HG02571 (cell line): ENCODE data around the gene PAPPA2.

Experiments used
- ATAC-seq: cut with Tn5 transposase; IDR thresholded peaks from one replicate; pipeline ENCODE4 v1.9.1; 2021; ENCODE audit warnings: mild to moderate bottlenecking, moderate library complexity; ENCODE audit not compliant: unreplicated experiment

The PAPPA2 gene

DNA sequence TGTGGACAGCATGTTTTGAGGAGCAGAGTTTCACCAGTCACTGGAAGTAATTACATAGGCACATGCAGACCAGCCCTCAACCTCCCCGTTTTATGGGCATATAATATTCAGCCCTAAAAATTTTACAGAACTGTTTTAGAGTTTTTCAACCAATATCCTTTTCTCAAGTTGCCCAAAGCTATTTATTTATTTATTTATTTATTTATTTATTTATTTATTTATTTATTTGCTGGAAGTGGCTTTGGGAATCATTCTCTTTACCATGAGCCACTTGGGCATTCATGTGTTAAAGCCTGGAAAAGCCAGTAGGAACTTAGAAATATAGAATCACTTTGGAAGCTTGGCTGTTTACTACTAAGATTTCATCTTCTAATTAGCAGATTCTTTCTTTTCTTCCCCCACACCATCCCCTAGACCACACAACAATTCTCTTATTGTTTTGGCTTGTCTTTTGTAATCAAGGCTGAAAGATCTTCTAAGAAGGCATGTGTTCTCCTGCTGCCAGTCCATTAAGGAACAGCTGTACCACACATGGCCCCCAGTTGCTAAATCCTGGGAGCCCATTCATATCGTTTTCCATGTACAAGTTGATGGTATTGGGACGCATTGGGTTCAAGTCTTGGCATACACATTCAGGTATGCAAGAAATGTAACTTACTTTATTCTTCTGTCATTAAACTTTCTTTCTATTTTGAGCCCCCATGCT, 220.0 kb downstream of the PAPPA2 start:
- ATAC-seq = no peak

DNA sequence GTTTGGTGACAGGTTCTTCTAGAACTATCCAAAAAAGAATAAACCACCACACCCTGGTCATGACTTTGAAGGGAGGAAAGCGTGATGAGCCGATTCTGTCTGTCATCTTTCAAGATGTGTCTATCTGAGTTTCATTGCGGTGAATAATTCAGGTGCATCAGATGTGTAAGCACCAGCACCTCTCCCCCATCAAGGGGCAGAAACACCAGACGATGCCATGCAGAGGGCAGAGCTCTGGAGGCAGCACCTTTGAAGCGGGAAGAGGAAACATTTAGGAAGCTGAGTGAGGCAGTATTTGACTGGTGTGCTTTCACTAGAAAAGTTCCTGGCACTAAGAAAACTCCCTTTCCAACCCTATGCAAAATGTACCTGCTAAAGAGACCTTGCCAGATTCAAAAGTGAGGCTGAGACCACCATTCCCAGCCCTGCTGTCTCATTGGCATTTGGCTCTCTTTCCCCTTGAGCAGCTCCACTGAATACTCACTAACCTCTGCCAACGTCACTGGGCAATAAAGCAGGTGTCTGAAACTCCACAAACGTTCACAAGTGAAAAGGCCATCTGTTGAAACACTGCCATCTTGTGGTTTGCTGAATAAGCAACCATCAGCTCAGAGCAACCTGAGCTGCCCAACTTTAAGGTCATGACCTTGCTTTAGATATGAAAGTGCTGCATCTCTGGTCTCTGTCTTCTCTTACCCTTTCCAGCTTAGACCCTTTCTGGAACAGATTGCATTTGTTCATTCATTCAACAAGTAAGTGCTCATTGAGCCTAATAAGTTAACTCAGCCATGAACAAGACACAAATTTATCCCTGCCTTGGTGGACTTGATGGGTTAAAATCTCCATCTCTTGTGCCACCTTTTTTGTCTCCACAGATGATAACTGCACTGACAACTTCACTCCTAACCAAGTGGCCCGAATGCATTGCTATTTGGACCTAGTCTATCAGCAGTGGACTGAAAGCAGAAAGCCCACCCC, 228.6 kb downstream of the PAPPA2 start:
- ATAC-seq = peak; percentile 94

DNA sequence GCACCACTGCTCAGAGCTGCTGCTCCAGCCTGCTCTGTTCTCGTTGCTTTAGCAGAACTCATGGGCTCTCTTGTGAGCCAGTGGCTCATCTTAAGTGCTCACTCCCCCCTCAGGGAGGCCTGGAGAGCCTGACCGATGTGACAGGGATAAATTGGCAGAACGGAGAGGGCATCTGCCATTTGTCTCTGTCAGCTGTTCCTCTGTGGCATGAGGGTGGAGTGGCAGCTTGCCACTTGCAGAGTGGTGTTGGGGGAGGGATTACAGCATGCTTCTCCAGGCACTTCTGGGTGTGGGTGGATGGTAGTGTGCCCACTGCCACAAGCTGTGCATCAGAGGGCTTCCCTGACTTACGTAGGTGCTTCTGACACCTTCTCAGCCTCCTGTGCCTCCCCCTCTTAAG, 229.5 kb downstream of the PAPPA2 start:
- no peak for ATAC-seq

DNA sequence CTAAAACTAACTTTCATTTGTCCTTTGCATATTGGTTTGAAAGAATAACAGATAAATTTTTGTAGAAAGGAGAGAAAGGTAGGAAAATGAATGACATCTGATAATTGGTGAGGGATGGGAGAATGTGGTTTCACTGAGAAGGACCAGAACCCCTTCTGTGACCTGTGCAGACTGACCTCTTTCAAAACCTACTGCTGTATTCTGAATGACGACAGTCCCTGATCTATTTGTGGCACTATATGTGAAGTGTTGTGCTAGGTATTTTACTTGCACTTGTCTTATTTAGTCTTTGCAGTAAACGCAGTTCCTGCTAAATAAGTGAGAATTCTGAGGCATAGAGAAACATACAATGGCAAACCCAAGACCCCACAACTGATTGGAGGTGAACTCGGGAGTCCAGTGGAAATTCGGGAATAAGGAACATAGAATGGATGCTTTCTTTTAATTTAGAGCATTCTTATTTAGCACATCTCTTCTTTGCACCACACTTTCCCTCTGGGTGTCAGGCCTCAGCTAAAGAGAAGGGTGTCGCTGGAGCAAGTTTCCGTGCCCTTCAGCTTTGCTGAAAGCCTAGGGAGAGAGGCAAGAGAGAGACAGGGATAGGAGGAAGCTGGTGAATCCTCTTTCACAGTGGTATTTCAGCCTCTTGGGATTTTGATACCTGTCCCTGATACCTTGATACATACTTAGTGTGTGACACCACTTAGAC, 230.2 kb downstream of the PAPPA2 start:
- no peak for ATAC-seq

DNA sequence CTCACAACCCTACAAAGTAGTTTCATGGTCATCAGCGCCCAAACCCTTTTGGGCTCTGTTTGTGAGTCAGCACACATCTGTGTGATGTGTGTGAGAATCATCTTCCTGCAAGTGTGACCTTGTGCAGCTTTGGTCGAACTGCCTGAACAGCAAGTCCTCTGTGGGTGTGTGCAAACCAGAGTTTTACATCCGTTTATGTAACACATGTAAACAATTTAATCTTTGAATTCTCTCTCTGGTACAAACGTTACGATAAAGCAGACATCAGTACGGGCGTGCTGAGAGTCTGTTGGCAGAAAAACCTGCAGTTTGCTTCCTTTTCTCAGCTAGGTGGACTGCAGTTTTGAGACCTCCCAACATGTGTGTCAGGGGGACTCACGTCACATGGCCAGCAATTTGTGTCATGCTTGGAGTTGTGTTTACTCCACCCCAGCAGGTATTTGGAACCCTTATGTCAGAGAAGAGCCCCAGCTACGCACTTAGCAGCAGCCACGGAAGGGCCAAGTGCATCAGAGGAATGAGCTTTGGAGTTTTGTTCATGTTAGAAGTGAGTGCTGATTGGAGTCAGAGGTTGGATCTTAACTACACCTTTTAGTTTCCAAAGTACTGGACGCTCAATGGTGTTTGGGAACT, 230.8 kb downstream of the PAPPA2 start:
- ATAC-seq = no peak

DNA sequence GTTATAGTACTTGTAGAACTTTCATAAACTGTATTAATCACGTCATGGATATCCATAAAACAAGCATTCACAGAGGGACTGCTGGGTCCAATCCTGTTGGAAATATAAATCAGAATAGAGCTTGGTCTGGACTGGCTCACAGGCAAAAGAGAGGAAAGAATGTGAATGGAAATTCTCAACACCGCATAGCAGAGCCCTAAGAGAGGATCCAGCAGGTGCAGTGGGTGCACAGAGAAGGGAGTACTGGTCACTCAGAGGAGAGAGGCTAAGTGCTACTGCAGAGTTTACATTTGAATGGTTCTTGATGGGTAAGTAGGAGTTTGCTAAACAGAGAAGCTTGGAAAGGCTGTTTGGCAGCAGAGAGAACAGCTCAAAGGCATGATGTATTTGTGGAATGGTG, 231.7 kb downstream of the PAPPA2 start:
- ATAC-seq = no peak

DNA sequence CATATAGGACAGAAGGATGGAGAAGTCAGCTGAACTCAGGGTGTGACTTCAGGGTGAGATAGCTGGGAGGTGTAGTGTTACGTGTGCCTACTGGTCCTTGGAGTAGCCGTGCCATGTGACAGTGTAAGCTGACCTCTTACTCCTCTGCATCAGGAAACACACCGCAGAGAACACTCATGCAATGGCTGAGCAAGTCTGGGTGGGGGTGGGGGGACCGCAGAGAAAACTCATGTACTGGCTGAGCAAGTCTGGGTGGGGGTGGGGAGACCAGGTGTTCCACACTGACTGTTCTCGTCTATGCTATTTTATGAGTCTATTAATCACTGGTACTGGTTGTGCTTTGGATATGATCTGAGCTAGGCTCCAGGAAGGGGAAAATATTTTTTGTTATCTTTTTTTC, 233.1 kb downstream of the PAPPA2 start:
- ATAC-seq = no peak

DNA sequence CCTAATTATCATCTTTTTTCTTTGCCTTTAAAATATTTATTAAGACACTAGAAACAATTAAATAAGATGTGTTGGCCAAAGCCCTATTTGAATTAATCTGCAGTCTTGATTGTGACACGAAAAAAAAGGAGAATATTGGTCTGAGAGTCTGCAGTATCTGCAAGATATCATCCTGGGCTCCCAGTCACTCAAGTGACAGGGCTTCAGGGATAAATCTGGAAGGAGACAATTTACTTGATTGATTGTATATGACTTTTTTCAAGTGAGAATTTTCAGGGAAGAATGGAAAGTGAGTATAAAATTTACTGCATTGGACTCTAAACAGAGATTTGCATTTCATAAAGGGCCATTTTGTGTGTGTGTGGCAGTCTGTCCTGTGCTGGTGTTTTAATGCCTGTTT, 233.7 kb downstream of the PAPPA2 start:
- ATAC-seq = no peak

DNA sequence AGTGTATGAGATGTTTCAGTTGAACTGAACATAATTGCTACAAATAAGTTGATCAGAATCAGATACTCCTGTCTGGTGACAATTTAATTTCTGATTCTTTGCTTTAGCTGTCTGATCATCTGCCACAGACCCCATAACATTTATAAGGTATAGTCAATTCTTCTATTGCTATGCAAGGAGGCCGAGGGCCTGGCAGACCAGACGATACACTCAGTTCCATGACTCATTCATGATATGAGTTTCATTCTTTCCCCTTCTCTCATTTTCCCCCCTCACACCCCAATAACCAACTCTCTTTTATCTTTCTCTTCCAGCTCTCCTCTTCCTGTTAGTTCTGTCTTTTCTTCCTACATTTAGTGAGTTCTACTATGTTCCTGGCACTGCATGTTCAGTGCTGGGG, 236.8 kb downstream of the PAPPA2 start:
- ATAC-seq = no peak

DNA sequence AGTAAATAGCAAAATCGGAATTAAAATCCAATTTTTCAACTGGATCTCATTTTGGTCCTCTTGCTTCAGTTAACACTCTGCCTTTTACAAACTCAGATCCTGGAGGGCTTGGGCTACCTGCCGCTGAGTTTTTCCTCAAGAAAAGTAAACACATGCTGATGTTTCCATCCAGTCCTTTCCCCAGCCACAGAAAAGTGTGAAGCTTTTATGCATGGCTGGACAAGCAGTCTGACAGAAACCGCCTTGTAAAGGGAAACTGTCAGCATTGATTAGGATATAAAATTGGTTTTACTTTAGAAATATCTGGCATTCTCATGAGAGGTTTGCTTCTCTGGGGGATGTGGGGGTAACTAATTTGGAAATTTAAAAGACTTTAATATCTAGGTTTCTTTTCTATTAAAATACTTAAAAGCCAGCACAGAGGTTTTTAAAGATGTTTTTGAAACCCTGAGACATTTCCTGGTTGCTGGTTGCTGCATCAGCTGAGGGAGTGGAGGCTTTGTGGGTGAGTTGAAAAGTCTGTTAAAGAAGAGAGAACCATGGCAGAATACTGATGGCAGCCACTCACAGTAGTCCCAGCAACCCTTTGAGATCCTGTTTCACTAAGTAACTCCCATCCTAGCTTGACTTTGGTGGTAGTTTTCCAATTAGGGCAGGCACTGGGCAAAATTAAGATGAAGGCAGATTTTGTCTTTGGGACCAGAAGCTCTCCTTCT, 238.3 kb downstream of the PAPPA2 start:
- ATAC-seq = no peak

DNA sequence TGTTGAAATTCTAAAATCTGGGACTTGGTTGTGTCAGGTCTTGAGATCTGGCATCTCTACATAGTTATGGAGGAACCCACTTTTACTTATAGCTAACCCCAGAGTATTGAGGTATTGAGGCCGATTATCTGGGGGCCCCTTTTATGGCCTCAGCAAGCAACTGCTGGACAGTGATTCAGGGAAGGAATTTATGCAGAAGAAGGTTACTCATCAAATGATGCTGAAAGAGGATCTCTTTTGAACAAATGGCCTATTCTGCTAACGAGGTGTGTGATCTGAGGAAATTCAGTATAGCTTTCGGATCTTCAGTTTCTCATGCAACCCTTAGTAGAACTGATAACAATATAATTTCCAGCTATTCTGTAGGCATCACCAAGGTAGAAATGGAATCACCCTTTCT, 239.9 kb downstream of the PAPPA2 start:
- ATAC-seq = no peak

DNA sequence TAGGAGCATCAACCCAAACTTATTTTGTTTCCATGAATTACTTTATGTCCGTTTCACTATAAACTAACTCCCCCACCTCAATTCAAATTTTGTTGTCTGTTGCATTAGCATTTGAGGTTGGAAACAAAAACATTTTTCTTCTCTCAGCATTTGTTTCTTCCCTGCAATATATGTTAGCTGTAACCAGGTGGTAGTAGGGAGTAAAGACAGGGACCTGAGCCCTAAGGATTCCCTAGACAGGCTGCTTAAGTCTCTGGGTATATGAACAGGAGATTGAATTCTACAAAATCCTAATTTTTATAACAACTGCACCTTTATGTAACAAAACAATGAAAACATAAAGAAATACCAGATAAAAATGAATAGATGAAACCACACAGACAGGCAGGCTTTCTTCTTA, 242.6 kb downstream of the PAPPA2 start:
- no peak for ATAC-seq

DNA sequence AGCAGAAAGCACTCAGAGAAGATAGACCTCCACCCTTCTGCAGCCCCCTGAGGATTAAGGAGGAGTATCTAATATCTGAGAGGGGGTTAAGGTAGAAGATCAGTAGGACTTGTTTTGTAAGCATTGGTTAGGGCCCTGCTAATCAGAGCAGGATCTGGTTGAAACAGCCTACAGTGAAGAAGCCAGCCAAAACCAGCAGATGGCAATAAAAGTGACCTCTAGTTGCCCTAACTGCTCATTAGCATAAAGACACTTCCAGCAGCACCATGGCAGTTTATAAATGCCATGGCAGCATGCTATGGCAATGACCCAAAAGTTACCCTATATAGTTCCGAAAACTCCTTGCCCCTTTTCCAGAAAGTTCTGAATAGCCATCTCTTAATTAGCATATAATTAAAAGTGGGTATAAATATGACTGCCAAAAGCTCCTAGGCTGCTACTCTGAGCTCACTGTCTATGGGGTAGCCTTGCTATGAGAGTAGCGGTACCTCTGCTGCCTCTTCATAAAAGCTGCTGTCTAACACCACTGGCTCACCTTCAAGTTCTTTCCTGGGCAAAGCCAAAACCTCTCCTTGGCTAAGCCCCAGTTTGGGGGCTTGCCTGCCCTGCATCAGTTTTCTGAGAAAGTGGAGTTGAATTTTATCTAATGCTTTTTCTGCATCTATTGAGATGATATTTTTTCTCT, 254.2 kb downstream of the PAPPA2 start:
- ATAC-seq = no peak

DNA sequence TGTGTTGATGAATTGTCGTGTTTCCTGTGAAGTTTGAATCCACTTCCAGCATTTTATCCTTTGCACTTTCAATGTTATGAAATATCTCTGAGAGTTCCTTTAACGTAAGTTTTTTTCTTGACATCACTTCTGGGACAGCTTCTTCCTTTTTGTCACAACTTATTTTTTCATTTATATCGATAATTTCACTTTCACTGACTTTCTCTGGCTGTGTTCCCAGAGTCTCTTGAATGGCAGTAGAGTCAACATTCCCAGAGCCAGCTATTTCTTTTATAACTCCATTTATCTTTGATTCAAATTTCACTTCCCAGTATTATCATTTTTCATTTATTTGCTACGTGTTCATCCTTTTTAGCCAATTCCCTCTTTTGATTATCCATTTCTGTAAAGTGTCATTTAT, 256.5 kb downstream of the PAPPA2 start:
- ATAC-seq = no peak

DNA sequence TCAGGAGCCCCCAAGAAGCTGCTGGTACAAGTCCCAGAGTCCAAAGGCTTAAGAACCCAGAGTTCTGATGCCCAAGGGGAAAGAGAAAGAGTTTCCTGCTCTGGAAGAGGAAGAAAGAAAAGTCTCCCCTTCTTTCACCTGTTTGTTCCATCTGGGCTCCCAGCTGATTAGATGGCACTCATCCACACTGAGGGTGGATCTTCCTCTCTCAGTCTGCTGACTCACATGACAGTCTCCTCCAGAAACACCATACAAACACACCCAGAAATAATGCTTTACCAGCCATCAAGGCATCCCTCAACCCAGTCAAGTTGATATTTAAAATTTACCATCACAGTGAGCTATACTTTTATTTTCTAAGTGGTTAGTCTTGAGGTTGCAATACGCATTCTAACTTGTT, 257.9 kb downstream of the PAPPA2 start:
- ATAC-seq = no peak

DNA sequence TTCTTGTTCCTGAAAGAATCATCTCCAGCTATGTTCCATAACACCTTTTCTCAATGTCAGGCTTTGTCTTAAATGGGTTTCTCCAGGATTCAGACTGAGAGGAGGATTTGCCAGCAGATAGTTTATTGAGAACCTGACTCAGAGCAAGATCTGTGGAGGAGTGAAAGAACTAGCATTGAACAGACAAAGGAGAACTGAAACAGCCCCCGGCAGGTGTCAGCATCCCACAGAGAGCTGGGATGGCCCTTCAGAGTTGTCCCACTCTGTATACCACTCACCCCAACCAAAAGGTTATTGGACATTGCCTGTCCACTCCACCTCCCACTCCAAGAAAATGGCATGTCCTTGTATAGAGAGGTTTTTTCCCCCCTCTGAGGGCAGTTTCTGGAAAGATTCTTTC, 270.7 kb downstream of the PAPPA2 start:
- no peak for ATAC-seq

DNA sequence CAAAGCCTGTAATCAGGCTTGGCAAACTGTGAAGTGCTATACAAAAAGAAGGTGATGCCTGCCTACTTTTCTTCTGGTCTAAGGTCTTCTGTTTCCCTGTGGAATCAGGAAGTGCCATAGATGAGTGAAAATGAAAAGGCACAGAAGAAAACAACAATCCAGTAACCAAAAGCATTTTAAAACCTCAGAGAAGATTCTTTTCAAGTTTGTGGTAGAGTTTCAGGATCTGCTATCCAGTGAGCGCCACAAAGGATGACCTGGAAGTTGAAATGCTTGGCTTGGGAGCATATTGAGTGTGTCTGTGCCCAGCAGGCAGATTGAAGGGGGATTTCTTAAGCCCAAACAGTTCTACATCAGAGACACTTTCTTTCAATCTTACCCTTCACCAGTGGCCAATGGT, 272.2 kb downstream of the PAPPA2 start:
- no peak for ATAC-seq

DNA sequence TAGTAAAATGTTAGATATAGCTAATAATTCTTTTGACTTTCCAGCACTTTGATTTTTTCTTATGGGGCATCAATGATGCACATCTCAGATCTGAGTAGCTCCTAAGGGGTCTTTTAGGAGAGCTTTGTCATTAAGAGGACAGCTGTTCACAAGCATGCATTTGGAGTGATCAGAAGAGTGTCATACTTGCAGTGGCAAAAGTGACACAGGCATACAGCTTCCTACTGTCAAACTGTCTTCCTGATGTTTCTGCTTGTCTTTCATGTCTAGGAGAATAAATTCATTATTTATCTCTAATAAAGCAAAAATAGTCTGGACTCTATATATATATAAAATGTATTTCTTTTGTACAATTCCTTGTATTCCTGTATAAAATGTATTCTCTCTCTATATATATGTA, 273.0 kb downstream of the PAPPA2 start:
- ATAC-seq = no peak

DNA sequence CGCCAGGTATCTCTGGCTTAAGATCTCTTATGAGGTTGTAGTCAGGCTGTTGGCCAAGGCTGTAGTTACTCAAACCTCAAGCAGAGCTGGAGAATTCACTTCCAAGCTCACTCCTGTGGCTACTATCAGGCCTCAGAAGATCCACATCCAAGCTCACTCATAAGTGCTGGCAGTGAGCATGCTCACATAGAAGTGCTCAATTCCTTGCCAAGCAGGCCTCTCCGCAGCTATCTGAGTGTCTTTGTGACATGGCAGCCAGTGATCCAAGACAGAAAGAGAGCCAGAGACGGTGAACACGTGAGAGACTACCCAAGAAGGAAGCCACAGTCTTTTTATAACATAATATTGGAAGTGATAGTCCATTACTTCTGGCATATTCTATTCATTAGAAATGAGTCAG, 278.2 kb downstream of the PAPPA2 start:
- ATAC-seq = no peak

DNA sequence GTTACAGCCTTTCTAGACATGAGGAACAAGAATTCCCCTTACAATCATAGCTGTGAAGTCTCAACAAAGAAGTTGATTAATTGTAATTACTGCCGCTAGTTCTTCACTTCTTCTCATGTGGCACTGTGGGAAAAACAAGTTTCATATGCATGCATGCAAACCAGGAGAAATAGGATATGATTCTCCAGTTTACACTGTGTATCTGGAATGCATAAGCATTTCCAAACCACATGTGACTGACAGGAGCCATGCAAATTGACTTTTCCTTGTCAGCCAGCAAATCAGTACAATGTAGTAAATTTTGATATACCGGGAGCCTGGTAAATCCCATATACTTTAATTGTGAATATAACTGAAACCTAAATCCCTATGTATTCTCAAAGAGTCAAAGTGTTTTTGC, 279.3 kb downstream of the PAPPA2 start:
- no peak for ATAC-seq
